Measurements from ENCODE around the gene DLG2.
"Not testable (repeated sequence)": the region's sequence is repeated elsewhere in the genome, so short reads cannot be mapped to it uniquely, and the experiment has no call there.

DLG2 gene

DNA sequence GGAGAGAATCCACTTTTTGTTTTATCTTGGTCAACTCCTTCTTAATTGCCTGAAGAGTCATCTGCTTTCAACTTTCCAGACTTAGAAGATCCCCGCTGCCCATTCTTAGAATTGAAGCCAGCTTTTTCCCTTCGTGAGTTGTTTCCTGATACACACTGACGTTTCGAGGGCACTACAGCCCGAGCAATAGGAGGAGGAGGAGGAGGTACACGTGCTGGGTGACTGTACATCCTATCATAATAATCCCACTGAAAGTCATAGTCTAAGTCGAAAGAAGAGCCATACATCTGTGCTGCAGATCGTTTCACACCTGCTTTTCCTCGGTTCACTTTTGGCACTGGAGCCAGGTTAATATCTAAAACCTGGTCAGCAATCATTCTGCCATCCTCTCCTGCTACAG, 606.1 kb downstream of the DLG2 start:
- H3K4me3 ChIP-seq (ENCODE audit: low read depth, low read length) = no peak overlapping the region
- no peak for DNase-seq (ENCODE audit: low read depth, low spot score)
- TF ChIP-seq, protein P1, sequence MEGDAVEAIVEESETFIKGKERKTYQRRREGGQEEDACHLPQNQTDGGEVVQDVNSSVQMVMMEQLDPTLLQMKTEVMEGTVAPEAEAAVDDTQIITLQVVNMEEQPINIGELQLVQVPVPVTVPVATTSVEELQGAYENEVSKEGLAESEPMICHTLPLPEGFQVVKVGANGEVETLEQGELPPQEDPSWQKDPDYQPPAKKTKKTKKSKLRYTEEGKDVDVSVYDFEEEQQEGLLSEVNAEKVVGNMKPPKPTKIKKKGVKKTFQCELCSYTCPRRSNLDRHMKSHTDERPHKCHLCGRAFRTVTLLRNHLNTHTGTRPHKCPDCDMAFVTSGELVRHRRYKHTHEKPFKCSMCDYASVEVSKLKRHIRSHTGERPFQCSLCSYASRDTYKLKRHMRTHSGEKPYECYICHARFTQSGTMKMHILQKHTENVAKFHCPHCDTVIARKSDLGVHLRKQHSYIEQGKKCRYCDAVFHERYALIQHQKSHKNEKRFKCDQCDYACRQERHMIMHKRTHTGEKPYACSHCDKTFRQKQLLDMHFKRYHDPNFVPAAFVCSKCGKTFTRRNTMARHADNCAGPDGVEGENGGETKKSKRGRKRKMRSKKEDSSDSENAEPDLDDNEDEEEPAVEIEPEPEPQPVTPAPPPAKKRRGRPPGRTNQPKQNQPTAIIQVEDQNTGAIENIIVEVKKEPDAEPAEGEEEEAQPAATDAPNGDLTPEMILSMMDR (IDR thresholded peaks at IDR 0.05; ENCODE audit: insufficient read depth, low read length, missing control alignments) = no peak
- ChIA-PET CTCF (no interaction called here), POLR2A (no interaction called here)

DNA sequence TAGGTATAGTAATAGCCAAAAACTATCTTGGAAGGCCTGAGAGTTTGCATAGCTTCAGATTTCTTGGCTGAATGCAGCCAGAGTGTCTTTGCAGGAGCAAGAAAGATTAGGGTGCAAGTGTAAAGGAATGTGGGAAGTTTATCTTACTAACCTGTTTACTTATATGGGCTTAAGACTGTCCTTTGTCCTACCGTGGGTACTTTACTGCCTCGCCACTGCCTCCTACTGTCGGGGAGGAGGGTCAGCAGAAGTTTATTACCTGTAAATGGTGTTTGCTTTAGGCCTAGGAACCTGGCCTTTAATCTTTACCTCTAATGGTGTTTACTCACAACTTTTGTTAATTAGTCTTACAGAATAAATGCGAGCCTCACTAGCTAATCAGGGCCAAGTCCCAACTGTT, 633.8 kb downstream of the DLG2 start:
- POLR2A ChIA-PET = no interaction called here
- DNase-seq (ENCODE audit: low read depth, low spot score) = no peak
- TF ChIP-seq, protein P1 (IDR thresholded peaks at IDR 0.05; ENCODE audit: insufficient read depth, low read length, missing control alignments) = peak; percentile 43
- H3K4me3 ChIP-seq (ENCODE audit: low read depth, low read length) = no peak overlapping the region
- CTCF ChIA-PET = interaction anchor here (0.7 to 2.9 kb wide), 2 partner anchors 193 to 211 kb away, joined by 3 to 14 read pairs; no protein-coding TSS in a partner anchor

DNA sequence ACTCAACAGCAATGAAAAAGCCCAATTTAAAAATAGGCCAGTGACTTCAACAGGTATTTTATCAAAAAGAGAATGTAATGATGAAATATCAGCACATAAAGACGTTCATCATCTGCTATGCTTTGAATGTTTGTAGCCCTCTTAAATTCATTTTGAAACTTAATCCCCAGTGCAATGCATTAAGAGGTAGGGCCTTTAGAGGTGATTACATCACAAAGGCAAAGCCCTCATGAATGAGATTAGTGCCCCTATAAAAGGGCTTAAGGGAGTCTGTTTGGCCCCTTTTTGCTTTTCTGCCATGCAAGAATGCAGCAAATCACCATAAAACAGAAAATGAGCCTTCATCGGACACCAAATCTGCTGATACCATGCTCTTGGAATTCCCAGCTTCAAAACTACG, 637.0 kb downstream of the DLG2 start:
- no peak for DNase-seq (ENCODE audit: low read depth, low spot score)
- H3K4me3 ChIP-seq (ENCODE audit: low read depth, low read length) = no peak overlapping the region
- POLR2A ChIA-PET = no interaction called here
- CTCF ChIA-PET = no interaction called here
- TF ChIP-seq, protein P1 (IDR thresholded peaks at IDR 0.05; ENCODE audit: insufficient read depth, low read length, missing control alignments) = no peak

DNA sequence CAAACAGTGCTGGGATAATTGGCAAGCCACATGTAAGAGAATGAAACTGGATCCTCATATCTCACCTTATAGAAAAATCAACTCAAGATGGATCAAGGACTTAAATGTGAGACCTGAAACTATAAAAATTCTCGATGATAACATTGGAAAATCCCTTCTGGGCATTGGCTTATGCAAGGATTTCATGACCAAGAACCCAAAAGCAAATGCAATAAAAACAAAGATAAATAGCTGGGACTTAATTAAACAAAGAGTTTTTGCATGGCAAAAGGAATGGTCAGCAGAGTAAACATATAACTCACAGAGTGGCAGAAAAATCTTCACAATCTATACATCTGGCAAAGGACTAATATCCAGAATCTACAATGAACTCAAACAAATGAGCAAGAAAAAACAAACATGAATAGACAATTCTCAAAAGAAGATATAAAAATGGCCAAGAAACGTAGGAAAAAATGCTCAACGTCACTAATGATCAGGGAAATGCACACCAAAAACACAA, 639.4 kb downstream of the DLG2 start:
- H3K4me3 ChIP-seq (ENCODE audit: low read depth, low read length); POLR2A ChIA-PET; DNase-seq (ENCODE audit: low read depth, low spot score); CTCF ChIA-PET: not testable (repeated sequence)

DNA sequence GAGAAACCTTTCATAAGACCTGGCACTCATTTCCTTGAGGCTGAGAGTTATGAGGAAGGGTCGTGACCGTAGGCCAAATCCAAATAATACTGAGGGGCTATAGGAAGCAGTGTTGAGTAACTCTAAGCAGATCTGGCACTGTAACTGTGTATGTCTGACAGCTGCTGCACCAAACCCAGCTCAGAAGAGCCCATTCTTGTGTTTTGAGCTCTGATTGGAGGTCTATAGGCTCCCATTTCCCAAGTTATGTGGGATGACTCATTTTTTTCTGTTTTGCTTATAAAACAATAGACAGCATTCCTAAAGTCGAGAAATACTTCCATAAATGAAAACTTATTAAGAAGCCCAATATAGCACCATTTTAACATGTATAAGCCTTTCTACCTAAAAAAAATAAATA, 645.8 kb downstream of the DLG2 start:
- no peak for DNase-seq (ENCODE audit: low read depth, low spot score)
- TF ChIP-seq, protein P1 (IDR thresholded peaks at IDR 0.05; ENCODE audit: insufficient read depth, low read length, missing control alignments) = no peak
- ChIA-PET POLR2A (no interaction called here), CTCF (interaction anchor here (0.9 kb wide), 1 partner anchor 181 kb away, joined by 4 read pairs; no protein-coding TSS in a partner anchor)
- no peak overlapping the region for H3K4me3 ChIP-seq (ENCODE audit: low read depth, low read length)

DNA sequence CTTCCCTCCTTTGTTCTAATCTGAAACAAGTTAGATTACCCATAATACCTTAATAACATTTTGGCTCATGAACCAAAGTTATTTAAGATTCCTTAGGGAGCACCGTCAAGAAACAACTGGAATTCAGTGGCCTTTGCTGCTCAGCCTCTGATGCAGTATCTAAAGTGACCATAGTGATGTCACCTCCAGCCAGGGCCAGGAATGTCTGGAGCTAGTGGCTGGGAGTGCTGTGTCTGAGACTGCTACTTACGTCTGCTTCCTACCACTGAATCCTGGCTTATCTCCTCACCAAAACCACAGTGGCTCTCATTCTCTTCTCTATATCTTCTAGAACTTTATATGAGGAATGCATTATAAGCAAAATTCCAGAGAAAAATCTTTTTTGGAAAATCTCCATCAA, 658.0 kb downstream of the DLG2 start:
- CTCF ChIA-PET = no interaction called here
- TF ChIP-seq, protein P1 (IDR thresholded peaks at IDR 0.05; ENCODE audit: insufficient read depth, low read length, missing control alignments) = no peak

DNA sequence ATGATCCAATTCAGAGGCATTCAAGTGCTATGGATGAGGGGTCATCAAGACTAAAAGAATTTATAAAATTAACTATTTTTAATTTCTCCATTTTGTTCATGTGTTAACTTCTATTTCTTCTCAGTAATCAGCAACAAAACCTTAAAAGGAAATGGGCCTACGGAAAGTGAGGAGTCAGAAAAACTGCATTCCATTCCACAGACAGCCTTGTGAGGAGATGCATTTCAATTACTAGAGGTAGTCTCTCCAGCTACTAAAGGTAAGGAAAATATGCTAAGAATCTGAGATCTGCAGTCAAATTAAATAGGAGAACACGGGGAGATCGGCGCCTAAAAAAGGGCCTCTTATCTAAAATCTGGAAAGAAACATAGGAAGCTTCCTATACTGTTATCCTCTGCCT, 661.7 kb downstream of the DLG2 start:
- no peak for DNase-seq (ENCODE audit: low read depth, low spot score)
- no peak overlapping the region for H3K4me3 ChIP-seq (ENCODE audit: low read depth, low read length)
- ChIA-PET CTCF (no interaction called here), POLR2A (no interaction called here)
- TF ChIP-seq, protein P1 (IDR thresholded peaks at IDR 0.05; ENCODE audit: insufficient read depth, low read length, missing control alignments) = no peak

More for the DNA sequence above, 658.0 kb downstream of the DLG2 start:
- POLR2A ChIA-PET = no interaction called here
- DNase-seq (ENCODE audit: low read depth, low spot score) = peak; percentile 10
- H3K4me3 ChIP-seq (ENCODE audit: low read depth, low read length) = no peak overlapping the region
